HG03196 (cell line): ENCODE measurements around the gene ELF4.
"Not testable (repeated sequence)": the region's sequence is repeated elsewhere in the genome, so short reads cannot be mapped to it uniquely, and the experiment has no call there.

Experiments used
- ATAC-seq: cut with Tn5 transposase; IDR thresholded peaks from one replicate; pipeline ENCODE4 v1.9.1; 2021; ENCODE audit not compliant: unreplicated experiment

ELF4 gene

GRCh38 chrX:130115119-130115885 lies 5.0 kb upstream of the ELF4 start:
- not testable (repeated sequence) for ATAC-seq

GRCh38 chrX:130114141-130114588 lies 3.9 kb upstream of the ELF4 start:
- ATAC-seq = no peak

DNA sequence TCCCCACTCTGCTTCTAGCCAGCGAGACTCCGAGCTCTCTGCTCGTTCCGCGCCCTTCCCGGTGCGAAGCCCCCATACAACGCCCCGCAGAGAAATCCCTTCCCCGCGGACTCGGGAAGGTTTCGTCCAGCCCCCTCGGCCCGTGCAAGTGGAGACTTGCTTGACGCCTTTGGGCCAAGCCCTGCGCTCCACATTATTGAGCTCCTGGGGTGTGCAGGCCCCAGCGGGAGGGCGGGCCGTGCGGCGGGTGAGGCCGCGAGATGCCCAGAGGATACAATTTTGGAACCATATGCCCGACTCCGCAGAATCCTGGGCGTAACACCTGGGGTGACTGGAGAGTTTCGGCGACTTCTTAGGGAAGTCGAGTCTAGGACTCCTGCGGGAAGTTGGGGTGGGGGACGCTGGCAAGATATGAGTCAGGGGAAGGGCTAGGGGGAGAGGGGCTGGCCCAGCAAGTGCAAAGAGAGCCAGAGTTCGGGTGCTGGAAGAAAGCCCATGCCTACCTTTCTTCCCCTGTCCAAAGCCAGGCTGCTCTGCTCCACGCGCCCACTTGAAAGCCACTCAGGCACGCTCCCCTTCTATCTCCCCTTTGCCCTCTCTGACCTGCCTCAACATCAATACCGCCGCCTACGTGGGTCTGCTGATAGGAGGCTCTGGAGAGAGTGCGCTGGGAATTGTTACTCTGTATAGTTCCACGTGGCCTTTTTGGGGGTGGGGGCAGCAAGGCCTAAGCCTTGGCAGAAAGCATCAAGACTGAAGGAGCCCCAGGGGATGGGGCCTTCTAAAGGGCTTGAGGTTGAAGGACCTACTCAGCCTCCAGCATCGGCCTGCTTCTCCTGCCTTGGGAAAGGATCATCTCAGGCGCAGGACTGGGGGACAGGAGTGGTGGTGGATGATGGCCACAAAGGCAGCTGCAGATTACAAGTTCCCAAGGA lies 1.2 kb upstream of the ELF4 start:
- ATAC-seq = no peak

DNA sequence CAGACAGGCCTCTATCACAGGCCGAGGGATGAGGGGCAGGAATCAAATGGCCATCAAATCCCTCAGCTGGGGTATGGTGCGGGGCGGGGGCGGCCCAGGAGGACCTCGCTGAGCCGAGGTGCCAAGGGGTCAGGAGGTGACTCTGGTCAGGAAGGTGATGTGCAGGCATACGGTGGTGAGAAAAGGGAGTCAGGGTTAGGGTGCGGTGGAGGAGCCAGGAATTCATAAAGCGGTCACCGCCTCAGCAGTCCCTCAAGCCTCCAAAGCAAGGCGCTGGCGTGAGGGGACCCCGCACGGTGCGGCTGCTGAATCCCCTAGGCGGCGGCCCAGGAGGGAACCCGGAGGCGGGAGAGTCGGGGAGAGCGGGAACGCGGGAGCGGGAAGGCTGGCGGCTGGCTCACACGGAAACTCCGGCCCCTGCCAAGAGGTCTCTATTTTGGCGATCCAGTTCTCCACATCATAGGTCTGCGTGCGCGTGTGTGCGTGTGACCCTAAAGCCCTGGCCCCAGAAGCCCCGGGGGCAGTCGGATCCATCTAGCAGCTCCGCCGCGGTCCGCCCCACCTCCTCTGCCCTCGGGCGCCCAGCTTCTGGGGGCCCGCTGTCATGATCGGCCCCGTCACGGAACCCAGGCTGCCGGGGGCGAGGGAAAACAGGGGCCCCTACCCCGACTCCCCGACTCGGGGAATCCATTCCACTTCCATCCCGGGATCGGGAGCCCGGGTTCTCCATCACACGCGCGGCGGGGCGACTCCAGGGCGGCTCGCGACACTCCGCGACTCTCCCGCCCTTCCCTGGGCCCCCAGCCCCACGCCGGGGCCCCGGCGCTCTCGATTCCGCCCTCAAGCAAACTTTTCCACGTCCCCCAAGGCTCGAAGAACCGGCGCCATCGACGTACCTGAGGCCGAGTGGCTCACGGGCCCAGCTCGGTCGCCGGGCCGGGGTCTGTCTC lies 593 bp downstream of the ELF4 start:
- ATAC-seq = peak; percentile 10

DNA sequence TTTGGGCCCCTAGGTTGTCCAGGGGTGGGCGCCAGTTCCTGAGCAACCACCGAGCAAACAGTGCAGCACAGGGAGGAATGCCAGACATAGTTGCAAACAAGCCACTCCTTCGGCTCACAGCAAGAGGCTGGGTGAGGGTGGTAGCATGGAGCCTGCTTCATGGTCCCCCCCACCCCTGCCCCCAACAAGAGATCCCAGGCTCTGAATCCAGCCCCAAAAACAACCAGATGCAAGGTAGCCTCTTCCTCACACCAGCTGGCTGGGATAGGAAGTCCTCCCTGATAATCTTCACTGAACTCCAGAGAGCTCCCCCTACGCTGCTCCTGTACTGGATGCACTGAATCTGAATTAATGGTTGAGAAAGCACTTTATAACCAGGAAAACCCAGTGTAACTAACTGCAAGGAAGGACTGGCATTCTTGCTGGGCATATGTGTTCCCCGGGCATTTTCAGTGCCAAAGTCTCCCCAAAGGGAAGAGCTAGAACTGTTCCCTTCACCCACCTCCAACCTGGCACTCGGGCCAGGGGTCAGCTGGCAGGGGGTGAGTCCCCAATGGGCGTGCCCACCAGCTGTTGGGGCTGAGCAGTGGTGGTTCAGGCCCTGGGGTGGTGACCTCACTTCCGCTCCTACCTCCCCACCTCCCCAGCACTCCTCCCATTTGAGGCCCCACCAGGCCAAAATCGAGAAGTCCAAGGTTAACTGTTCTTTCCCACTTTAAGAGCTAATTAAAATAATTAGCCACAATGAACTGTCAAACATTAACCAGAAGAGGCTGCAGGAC lies 1.5 kb downstream of the ELF4 start:
- peak; percentile 75 for ATAC-seq

GRCh38 chrX:130106071-130106470 lies 4.2 kb downstream of the ELF4 start:
- ATAC-seq = no peak

DNA sequence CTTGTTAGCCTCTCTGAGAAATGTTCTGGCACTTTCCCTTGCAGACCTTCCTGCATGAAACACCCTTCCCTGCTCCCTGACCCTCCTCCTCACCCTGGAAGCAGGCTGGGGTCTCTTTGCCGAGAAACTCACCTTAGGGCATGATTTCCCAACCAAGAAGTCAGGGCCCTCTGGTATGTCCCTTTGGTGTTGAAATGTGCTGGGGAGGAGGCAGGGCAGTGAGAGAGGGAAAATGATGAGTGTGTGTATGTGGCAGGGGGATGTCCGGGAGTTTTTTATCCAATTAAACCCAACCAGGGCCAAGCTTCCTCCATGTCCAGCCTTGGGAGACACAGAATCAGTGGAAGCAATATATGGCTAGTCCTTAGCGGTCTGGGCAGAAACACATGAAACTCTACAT lies 5.1 kb downstream of the ELF4 start:
- ATAC-seq = no peak

- ATAC-seq = no peak
These were observed 6.7 kb downstream of the ELF4 start for GRCh38 chrX:130103605-130104004.

DNA sequence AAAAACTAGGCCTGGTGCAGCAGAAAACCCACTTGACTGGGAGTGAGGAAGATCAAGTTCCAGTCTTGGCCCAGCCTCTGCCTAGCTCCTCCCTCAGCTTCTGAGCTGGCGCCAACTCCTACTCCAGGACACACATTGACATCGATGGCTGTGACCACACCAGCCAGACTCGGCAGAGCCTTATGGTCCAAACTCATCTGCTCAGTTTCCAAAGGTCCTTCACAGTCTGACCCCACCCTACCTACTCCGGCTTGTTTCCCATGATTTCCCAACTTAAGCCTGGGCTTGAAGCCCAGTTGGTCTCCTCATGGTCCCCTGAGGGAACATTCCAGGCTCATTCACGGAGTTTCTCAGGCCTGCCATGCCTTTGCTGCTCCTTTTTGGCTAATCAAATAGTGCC lies 10.1 kb downstream of the ELF4 start:
- ATAC-seq = no peak

GRCh38 chrX:130098210-130098552 lies 12.1 kb downstream of the ELF4 start:
- no peak for ATAC-seq

- ATAC-seq = no peak
These were observed 12.6 kb downstream of the ELF4 start for GRCh38 chrX:130097507-130098209.

- ATAC-seq = no peak
These were observed 14.9 kb downstream of the ELF4 start for GRCh38 chrX:130095249-130096030.

GRCh38 chrX:130094696-130095095 lies 15.6 kb downstream of the ELF4 start:
- no peak for ATAC-seq

DNA sequence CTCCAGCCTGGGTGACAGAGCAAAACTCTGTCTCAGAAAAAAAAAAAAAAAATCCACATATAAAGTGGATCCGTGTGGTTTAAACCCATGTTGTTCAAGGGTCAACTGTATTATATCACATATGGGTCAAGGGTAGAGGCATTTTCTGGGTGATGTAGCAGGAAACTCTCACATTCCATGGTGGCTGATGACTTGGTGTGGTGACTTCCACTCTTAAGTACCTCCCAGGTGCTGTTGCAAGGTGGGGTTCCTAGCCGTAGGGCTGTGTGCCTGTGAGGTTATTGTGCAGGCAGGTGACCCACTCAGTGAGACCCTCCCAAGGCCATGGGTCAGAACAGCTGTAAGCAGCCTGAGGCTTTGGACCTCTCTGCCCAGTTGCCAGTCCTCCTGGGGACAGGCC lies 17.0 kb downstream of the ELF4 start:
- no peak for ATAC-seq

GRCh38 chrX:130091980-130092522 lies 18.2 kb downstream of the ELF4 start:
- peak; percentile 97 for ATAC-seq

- ATAC-seq = no peak
These were observed 19.9 kb downstream of the ELF4 start for GRCh38 chrX:130090364-130090763.

DNA sequence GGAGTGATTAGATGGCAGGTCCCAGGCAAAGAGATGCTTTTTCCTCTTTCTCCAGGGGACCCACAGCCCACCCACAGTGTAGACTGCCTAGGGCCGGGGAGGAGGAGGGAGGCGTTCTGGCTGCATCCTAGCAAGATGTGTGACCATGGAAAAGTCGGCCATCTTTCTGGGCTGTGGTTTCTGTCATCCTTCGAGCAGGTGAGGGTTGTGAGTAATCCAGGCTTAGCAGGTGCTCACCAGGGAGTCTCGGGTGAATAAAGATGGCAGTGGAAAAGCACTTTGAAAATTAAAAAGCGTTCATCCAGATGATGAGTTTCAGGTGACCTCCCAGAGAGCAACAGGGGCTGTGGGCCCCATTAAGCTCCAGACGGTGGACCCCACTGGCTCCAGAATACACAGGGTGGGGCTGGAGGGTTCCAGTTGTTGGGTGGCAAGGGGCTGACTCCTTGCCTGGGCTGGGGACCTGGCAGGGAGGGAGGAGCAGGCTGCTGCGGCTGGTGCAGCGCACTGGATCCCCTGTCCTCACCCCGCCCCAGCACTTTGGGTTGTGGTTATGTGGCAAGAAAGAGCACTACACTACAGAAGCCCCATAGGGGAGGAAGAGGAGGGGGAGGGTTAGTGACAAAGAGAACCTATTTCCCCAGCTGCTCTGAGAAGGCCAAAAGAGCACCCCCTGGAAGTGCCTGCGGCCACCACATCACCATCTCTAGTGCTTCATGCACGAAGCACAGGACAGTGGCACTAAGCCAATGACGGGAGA lies 23.7 kb downstream of the ELF4 start:
- peak; percentile 38 for ATAC-seq
